ENCODE data around the gene GBGT1. TPM values are rescaled to one million over a fixed set of nuclear protein-coding genes. Genes with fewer than 3 reads are reported as not detected.
A peak's percentile ranks its signal among the peaks of the same experiment; 100 is the strongest.

The GBGT1 gene
- total RNA-seq, 1 donor, result 4.7 TPM

- no peak overlapping the region for H3K4me3 ChIP-seq (ENCODE audit: low read depth, low read length)
- no peak for TF ChIP-seq CTCF (IDR thresholded peaks at IDR 0.05; ENCODE audit: insufficient read depth, low read depth, low read length)
- no peak for DNase-seq (ENCODE audit: low read depth)
These were observed 39.2 kb upstream of the GBGT1 start for GRCh38 chr9:133202688-133203453.

- no peak for DNase-seq (ENCODE audit: low read depth)
- no peak overlapping the region for H3K4me3 ChIP-seq (ENCODE audit: low read depth, low read length)
- no peak for TF ChIP-seq CTCF (IDR thresholded peaks at IDR 0.05; ENCODE audit: insufficient read depth, low read depth, low read length)
These were observed 38.4 kb upstream of the GBGT1 start for GRCh38 chr9:133202145-133202513.

- H3K4me3 ChIP-seq (ENCODE audit: low read depth, low read length), result no peak overlapping the region
- no peak for DNase-seq (ENCODE audit: low read depth)
- TF ChIP-seq CTCF (IDR thresholded peaks at IDR 0.05; ENCODE audit: insufficient read depth, low read depth, low read length), result no peak
These were observed 37.9 kb upstream of the GBGT1 start for GRCh38 chr9:133201424-133202144.

- no peak for DNase-seq (ENCODE audit: low read depth)
- TF ChIP-seq CTCF (IDR thresholded peaks at IDR 0.05; ENCODE audit: insufficient read depth, low read depth, low read length), result no peak
These were observed 36.9 kb upstream of the GBGT1 start for GRCh38 chr9:133200631-133201030.

GRCh38 chr9:133199648-133200321 is 36.1 kb upstream of the GBGT1 start:
- peak; percentile 9 for TF ChIP-seq CTCF (IDR thresholded peaks at IDR 0.05; ENCODE audit: insufficient read depth, low read depth, low read length)
- DNase-seq (ENCODE audit: low read depth), result no peak
- peak overlapping the region; percentile 6 for H3K4me3 ChIP-seq (ENCODE audit: low read depth, low read length)

More at GRCh38 chr9:133200631-133201030, 36.9 kb upstream of the GBGT1 start:
- no peak overlapping the region for H3K4me3 ChIP-seq (ENCODE audit: low read depth, low read length)

- H3K4me3 ChIP-seq (ENCODE audit: low read depth, low read length), result no peak overlapping the region
- no peak for TF ChIP-seq CTCF (IDR thresholded peaks at IDR 0.05; ENCODE audit: insufficient read depth, low read depth, low read length)
- no peak for DNase-seq (ENCODE audit: low read depth)
These were observed 31.3 kb upstream of the GBGT1 start for GRCh38 chr9:133195029-133195428.

Measured in fibroblast of villous mesenchyme (primary cell).